ENCODE data around the gene PDS5B. TPM values are rescaled to one million over a fixed set of nuclear protein-coding genes. Genes with fewer than 3 reads are reported as not detected.

Gene PDS5B
- total RNA-seq, 1 experiment from 2014 or later, result 44.3 TPM

GRCh38 chr13:32796754-32797153, 210.5 kb downstream of the PDS5B start (continued):
- TF ChIP-seq NFATC4 (CRISPR knock-in tag; IDR thresholded peaks at IDR 0.05), result no peak
- no peak for TF ChIP-seq JUN (CRISPR knock-in tag; IDR thresholded peaks at IDR 0.05)
- TF ChIP-seq E2F4 (CRISPR knock-in tag; IDR thresholded peaks at IDR 0.05; ENCODE audit: borderline replicate concordance, low read depth), result no peak
- TF ChIP-seq ATF6 (CRISPR knock-in tag; IDR thresholded peaks at IDR 0.05), result no peak
- no peak for TF ChIP-seq FOXP1 (CRISPR knock-in tag; IDR thresholded peaks at IDR 0.05; ENCODE audit: borderline replicate concordance)
- no peak for TF ChIP-seq ZNF416 (CRISPR knock-in tag; IDR thresholded peaks at IDR 0.05)
- no peak for TF ChIP-seq OVOL2 (CRISPR knock-in tag; IDR thresholded peaks at IDR 0.05; ENCODE audit: borderline replicate concordance)
- TF ChIP-seq CDX4 (CRISPR knock-in tag; IDR thresholded peaks at IDR 0.05; ENCODE audit: borderline replicate concordance), result no peak
- no peak for TF ChIP-seq HMGXB4 (CRISPR knock-in tag; IDR thresholded peaks at IDR 0.05)
- no peak for TF ChIP-seq RELA (CRISPR knock-in tag; IDR thresholded peaks at IDR 0.05; ENCODE audit: borderline replicate concordance)
- no peak for TF ChIP-seq PRRX2 (CRISPR knock-in tag; IDR thresholded peaks at IDR 0.05)

- peaks cover 4% of the 10 kb centered on the region; the same call in 1 of the 2 replicates for H3K4me1 Mint-ChIP-seq
- no peak overlapping the region for H3K27ac Mint-ChIP-seq
- ChIA-PET CTCF (no interaction called here), POLR2A (no interaction called here)
- no peaks in the 10 kb centered on the region for H3K27me3 Mint-ChIP-seq (ENCODE audit: low read depth)
- DNase-seq (ENCODE audit: low spot score), result no peak
- no peak for ATAC-seq
- H3K4me3 Mint-ChIP-seq, result no peak overlapping the region
- peaks cover 20% of the 10 kb centered on the region for H3K9me3 Mint-ChIP-seq
- no peaks in the 10 kb centered on the region for H3K36me3 Mint-ChIP-seq
- TF ChIP-seq ZNF532 (CRISPR knock-in tag; IDR thresholded peaks at IDR 0.05; ENCODE audit: borderline replicate concordance), result no peak
- TF ChIP-seq STAT6 (CRISPR knock-in tag; conservative IDR thresholded peaks at IDR 0.05; ENCODE audit: low read depth), result no peak
- no peak for TF ChIP-seq NR2C2 (CRISPR knock-in tag; IDR thresholded peaks at IDR 0.05)
- TF ChIP-seq PREB (CRISPR knock-in tag; IDR thresholded peaks at IDR 0.05; ENCODE audit: borderline replicate concordance), result no peak
- TF ChIP-seq ZNF416 (CRISPR knock-in tag; IDR thresholded peaks at IDR 0.05), result no peak
- no peak for TF ChIP-seq ZNF671 (CRISPR knock-in tag; IDR thresholded peaks at IDR 0.05)
- TF ChIP-seq PRDM15 (CRISPR knock-in tag; IDR thresholded peaks at IDR 0.05), result no peak
- no peak for TF ChIP-seq TEAD1 (CRISPR knock-in tag; IDR thresholded peaks at IDR 0.05)
- TF ChIP-seq NR3C1 (CRISPR knock-in tag; conservative IDR thresholded peaks at IDR 0.05; ENCODE audit: low read depth), result no peak
Observed at GRCh38 chr13:32802159-32802558, 215.9 kb downstream of the PDS5B start.
